Osteoblast (primary cell): ENCODE results near the gene CDCA3. TPM values are rescaled to one million over a fixed set of nuclear protein-coding genes. Genes with fewer than 3 reads are reported as not detected.
A peak's percentile ranks its signal among the peaks of the same experiment; 100 is the strongest.

Experiments used
- DNase-seq: peaks from one replicate; pipeline ENCODE4 v3.0.0; 2011; ENCODE audit warnings: low spot score, mixed read lengths; ENCODE audit not compliant: insufficient read length; ENCODE audit errors: missing footprints
- H2AFZ ChIP-seq: 2 replicates; pipeline ENCODE4 v1.6.0; 2011; ENCODE audit warnings: mild to moderate bottlenecking, low read length
- H3K27ac ChIP-seq: 2 replicates; pipeline ENCODE4 v1.5.1; 2011; ENCODE audit warnings: mild to moderate bottlenecking, low read depth, low read length, moderate library complexity
- H3K27me3 ChIP-seq: 2 replicates; pipeline ENCODE4 v1.6.0; 2012; ENCODE audit warnings: mild to moderate bottlenecking, control low read depth, inconsistent platforms, low read length, moderate library complexity; ENCODE audit not compliant: insufficient read depth
- H3K36me3 ChIP-seq: 2 replicates; pipeline ENCODE4 v1.5.1; 2011; ENCODE audit warnings: mild to moderate bottlenecking, low read length, control low read depth, moderate library complexity; ENCODE audit not compliant: insufficient read depth
- H3K4me1 ChIP-seq: 2 replicates; pipeline ENCODE4 v1.5.1; 2011; ENCODE audit warnings: mild to moderate bottlenecking, low read length, control low read depth, moderate library complexity; ENCODE audit not compliant: insufficient read depth
- H3K4me2 ChIP-seq: 2 replicates; pipeline ENCODE4 v1.6.0; 2011; ENCODE audit warnings: mild to moderate bottlenecking, low read length; ENCODE audit not compliant: insufficient read depth
- H3K4me3 ChIP-seq: fragments of 200-600 bp; sonication (generic); 3 replicates; pipeline ENCODE4 v1.5.1; 2012; ENCODE audit warnings: mild to moderate bottlenecking, low read length, inconsistent platforms; ENCODE audit not compliant: insufficient read depth
- H3K79me2 ChIP-seq: 2 replicates; pipeline ENCODE4 v1.6.0; 2012; ENCODE audit warnings: mild to moderate bottlenecking, low read length, control low read depth, inconsistent platforms; ENCODE audit not compliant: insufficient read depth
- H3K9me3 ChIP-seq: 2 replicates; pipeline ENCODE4 v1.5.1; 2011; ENCODE audit warnings: low read depth, low read length, control low read depth
- H4K20me1 ChIP-seq: 2 replicates; pipeline ENCODE4 v1.6.0; 2012; ENCODE audit warnings: mild to moderate bottlenecking, low read length, control low read depth; ENCODE audit not compliant: insufficient read depth
- CTCF ChIP-seq: IDR thresholded peaks from 2 replicates; pipeline ENCODE4 v1.5.1; 2011; ENCODE audit warnings: mild to moderate bottlenecking, low read depth, low read length, moderate library complexity; ENCODE audit errors: extremely low read depth
- total RNA-seq: library from RNA; depleted of rRNA; stranded (reverse); fragments of >200 nt; gene quantifications from 2 replicates; pipeline ENCODE4 v1.2.3, GENCODE V29; 2012

CDCA3 gene
- total RNA-seq, 1 donor = 4.0 TPM

- peak; percentile 77 for DNase-seq
- Histone ChIP-seq H3K4me1 (peaks cover 23% of the 10 kb centered on the region), H3K27ac (no peak overlapping the region), H3K36me3 (peaks cover 53% of the 10 kb centered on the region), H3K79me2 (peaks cover 42% of the 10 kb centered on the region), H3K4me2 (no peak overlapping the region), H3K9me3 (no peaks in the 10 kb centered on the region), H2AFZ (no peak overlapping the region), H4K20me1 (peaks cover 3% of the 10 kb centered on the region), H3K4me3 (no peak overlapping the region), H3K27me3 (no peaks in the 10 kb centered on the region)
- no peak for TF ChIP-seq CTCF
These were observed 4.2 kb upstream of the CDCA3 start for GRCh38 chr12:6855322-6855721.

- H2AFZ ChIP-seq = no peak overlapping the region
- no peak for TF ChIP-seq CTCF
- no peak overlapping the region for H3K4me3 ChIP-seq
- peaks cover 3% of the 10 kb centered on the region for H4K20me1 ChIP-seq
- peaks cover 26% of the 10 kb centered on the region for H3K4me1 ChIP-seq
- H3K27ac ChIP-seq = peak overlapping the region; percentile 90
- H3K4me2 ChIP-seq = peak overlapping the region; percentile 97
- peaks cover 52% of the 10 kb centered on the region for H3K79me2 ChIP-seq
- H3K9me3 ChIP-seq = no peaks in the 10 kb centered on the region
- DNase-seq = peak; percentile 34
- H3K27me3 ChIP-seq = no peaks in the 10 kb centered on the region
- peaks cover 51% of the 10 kb centered on the region for H3K36me3 ChIP-seq
These were observed 3.0 kb upstream of the CDCA3 start for GRCh38 chr12:6854036-6854435.

- H3K36me3 ChIP-seq = peaks cover 51% of the 10 kb centered on the region
- TF ChIP-seq CTCF = no peak
These were observed 2.5 kb upstream of the CDCA3 start for GRCh38 chr12:6853626-6854025.

GRCh38 chr12:6852651-6853354, 1.7 kb upstream of the CDCA3 start:
- H4K20me1 ChIP-seq = peaks cover 3% of the 10 kb centered on the region
- peak; percentile 95 for DNase-seq
- no peaks in the 10 kb centered on the region for H3K9me3 ChIP-seq
- TF ChIP-seq CTCF = no peak
- peak overlapping the region; percentile 90 for H3K27ac ChIP-seq
- H3K4me2 ChIP-seq = peak overlapping the region; percentile 97
- peaks cover 50% of the 10 kb centered on the region for H3K36me3 ChIP-seq
- H2AFZ ChIP-seq = peak overlapping the region; percentile 77
- H3K4me1 ChIP-seq = peaks cover 26% of the 10 kb centered on the region
- H3K4me3 ChIP-seq = peak overlapping the region; percentile 84
- no peaks in the 10 kb centered on the region for H3K27me3 ChIP-seq
- peaks cover 61% of the 10 kb centered on the region for H3K79me2 ChIP-seq

More at GRCh38 chr12:6853626-6854025, 2.5 kb upstream of the CDCA3 start:
- no peaks in the 10 kb centered on the region for H3K9me3 ChIP-seq
- H3K4me2 ChIP-seq = peak overlapping the region; percentile 97
- peaks cover 26% of the 10 kb centered on the region for H3K4me1 ChIP-seq
- H3K79me2 ChIP-seq = peaks cover 56% of the 10 kb centered on the region
- peak overlapping the region; percentile 84 for H3K4me3 ChIP-seq
- peaks cover 3% of the 10 kb centered on the region for H4K20me1 ChIP-seq
- H2AFZ ChIP-seq = no peak overlapping the region
- peak; percentile 66 for DNase-seq
- peak overlapping the region; percentile 90 for H3K27ac ChIP-seq
- H3K27me3 ChIP-seq = no peaks in the 10 kb centered on the region
